Transverse colon (tissue), 3 donors: ENCODE measurements around the gene HK2.

Experiments
- EP300 ChIP-seq: sonication (generic); formaldehyde crosslinking; IDR thresholded peaks from one replicate; pipeline ENCODE4 v1.6.1; 2017; ENCODE audit warnings: antibody characterized with exemption, low read depth
- POLR2A ChIP-seq: fragments of 450-650 bp; IDR thresholded peaks from one replicate; pipeline ENCODE4 v1.6.1; 2016; ENCODE audit warnings: antibody characterized with exemption, mild to moderate bottlenecking, moderate library complexity
- TF ChIP-seq, protein P1 (sequence below), 5 experiments: fragments of 200-600 bp in 3 of 5; fragments of 450-650 bp in 2 of 5; sonication (generic) in 3 of 5; IDR thresholded peaks; 1 replicate in 2 of 5; 2 replicates in 3 of 5; pipeline ENCODE4 v1.5.1; 2016 to 2017; ENCODE audit warnings: antibody characterized with exemption in 5 of 5, inconsistent platforms in 3 of 5, mild to moderate bottlenecking in 2 of 5, moderate library complexity in 1 of 5

GRCh38 chr2:74845991-74846390, 12.1 kb downstream of the HK2 start:
- TF ChIP-seq, protein P1, sequence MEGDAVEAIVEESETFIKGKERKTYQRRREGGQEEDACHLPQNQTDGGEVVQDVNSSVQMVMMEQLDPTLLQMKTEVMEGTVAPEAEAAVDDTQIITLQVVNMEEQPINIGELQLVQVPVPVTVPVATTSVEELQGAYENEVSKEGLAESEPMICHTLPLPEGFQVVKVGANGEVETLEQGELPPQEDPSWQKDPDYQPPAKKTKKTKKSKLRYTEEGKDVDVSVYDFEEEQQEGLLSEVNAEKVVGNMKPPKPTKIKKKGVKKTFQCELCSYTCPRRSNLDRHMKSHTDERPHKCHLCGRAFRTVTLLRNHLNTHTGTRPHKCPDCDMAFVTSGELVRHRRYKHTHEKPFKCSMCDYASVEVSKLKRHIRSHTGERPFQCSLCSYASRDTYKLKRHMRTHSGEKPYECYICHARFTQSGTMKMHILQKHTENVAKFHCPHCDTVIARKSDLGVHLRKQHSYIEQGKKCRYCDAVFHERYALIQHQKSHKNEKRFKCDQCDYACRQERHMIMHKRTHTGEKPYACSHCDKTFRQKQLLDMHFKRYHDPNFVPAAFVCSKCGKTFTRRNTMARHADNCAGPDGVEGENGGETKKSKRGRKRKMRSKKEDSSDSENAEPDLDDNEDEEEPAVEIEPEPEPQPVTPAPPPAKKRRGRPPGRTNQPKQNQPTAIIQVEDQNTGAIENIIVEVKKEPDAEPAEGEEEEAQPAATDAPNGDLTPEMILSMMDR (IDR thresholded peaks at IDR 0.05): no peak
- TF ChIP-seq EP300: no peak
- no peak for TF ChIP-seq POLR2A
